ENCODE data around the gene GJA8. TPM values are rescaled to one million over a fixed set of nuclear protein-coding genes. Genes with fewer than 3 reads are reported as not detected.
"Not testable (repeated sequence)": the region's sequence is repeated elsewhere in the genome, so short reads cannot be mapped to it uniquely, and the experiment has no call there.

GJA8 gene
- polyA plus RNA-seq, 3 donors: not detected

DNA sequence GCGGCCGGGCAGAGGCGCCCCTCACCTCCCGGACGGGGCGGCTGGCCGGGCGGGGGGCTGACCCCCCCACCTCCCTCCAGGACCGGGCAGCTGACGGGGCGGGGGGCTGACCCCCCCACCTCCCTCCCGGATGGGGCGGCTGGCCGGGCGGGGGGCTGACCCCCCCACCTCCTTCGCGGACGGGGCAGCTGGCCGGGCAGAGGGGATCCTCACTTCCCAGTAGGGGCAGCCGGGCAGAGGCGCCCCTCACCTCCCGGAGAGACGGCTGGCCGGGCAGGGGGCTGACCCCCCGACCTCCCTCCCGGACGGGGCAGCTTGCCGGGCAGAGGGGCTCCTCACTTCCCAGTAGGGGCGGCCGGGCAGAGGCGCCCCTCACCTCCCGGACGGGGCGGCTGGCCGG lies 46.9 kb downstream of the GJA8 start:
- H3K9ac ChIP-seq (ENCODE audit: insufficient read depth, low read length, poor library complexity, severe bottlenecking); DNase-seq; H3K36me3 ChIP-seq (replicated peaks in 1 of 2; ENCODE audit: control insufficient read depth in 1 of 2, insufficient read depth in 2 of 2, low read length in 2 of 2); H4K20me1 ChIP-seq (ENCODE audit: insufficient read depth, low read length); H3K36me3 Mint-ChIP-seq; H3K4me3 ChIP-seq (replicated peaks in 1 of 3; ENCODE audit: low read depth in 2 of 3, low read length in 3 of 3); intact Hi-C loops (cut with micrococcal nuclease); H3K27me3 ChIP-seq (ENCODE audit: control insufficient read depth in 2 of 2, insufficient read depth in 2 of 2, low read length in 2 of 2); H3K27ac Mint-ChIP-seq; H2AFZ ChIP-seq (ENCODE audit: insufficient read depth, low read depth, low read length, poor library complexity, severe bottlenecking); H3K27ac ChIP-seq (ENCODE audit: low read depth in 1 of 2, low read length in 2 of 2); H3K9me3 Mint-ChIP-seq; H3K4me1 ChIP-seq (ENCODE audit: control insufficient read depth in 1 of 2, insufficient read depth in 2 of 2, low read length in 2 of 2); H3K9me3 ChIP-seq (replicated peaks in 1 of 2; ENCODE audit: control insufficient read depth in 1 of 2, insufficient read depth in 1 of 2, low read length in 2 of 2); H3K4me3 Mint-ChIP-seq; H3K27me3 Mint-ChIP-seq (ENCODE audit: low read depth in 3 of 3); H3K4me2 ChIP-seq (replicated peaks; ENCODE audit: extremely low read depth, low read length, poor library complexity, severe bottlenecking); H3K79me2 ChIP-seq (ENCODE audit: insufficient read depth, low read length): not testable (repeated sequence)
- 100% methylated on average over 8 of the region's 35 CpGs for WGBS (ENCODE audit: insufficient coverage)
- H3K4me1 Mint-ChIP-seq: peaks cover 11% of the 10 kb centered on the region

Other genes starting within 250 kb of the GJA8 start
- gene ACP6, start 232.3 kb upstream of the GJA8 start, polyA plus RNA-seq: 1 to 10 TPM; 2.0 to 4.1 (median 2.1) TPM
- gene GJA5, start 142.2 kb upstream of the GJA8 start, polyA plus RNA-seq: not detected
- gene GPR89B, start 25.6 kb downstream of the GJA8 start, polyA plus RNA-seq: 1 to 10 TPM; 2.5 to 7.7 (median 7.7) TPM
- gene NBPF11, start 249.5 kb downstream of the GJA8 start, polyA plus RNA-seq: 10 to 100 TPM in 1 of 3 donors, under 1 TPM in 2; 0.46 to 18.6 (median 0.54) TPM